NCI-H2227 treated with DMSO at 0.1 percent for 48 hours (cell line): ENCODE data around the gene AHCYL2.
A peak's percentile ranks its signal among the peaks of the same experiment; 100 is the strongest.
"Not testable (repeated sequence)": the region's sequence is repeated elsewhere in the genome, so short reads cannot be mapped to it uniquely, and the experiment has no call there.

ENCODE experiments used
- DNase-seq: peaks from one replicate; lab custom pipeline; 2025; lab: John Stamatoyannopoulos, UW

Gene AHCYL2

GRCh38 chr7:129209067-129209926, 15.5 kb upstream of the AHCYL2 start:
- DNase-seq = no peak

GRCh38 chr7:129210256-129210988, 14.4 kb upstream of the AHCYL2 start:
- DNase-seq = no peak

- DNase-seq = no peak
These were observed 13.9 kb upstream of the AHCYL2 start for GRCh38 chr7:129210989-129211312.

- no peak for DNase-seq
These were observed 12.7 kb upstream of the AHCYL2 start for GRCh38 chr7:129212126-129212525.

GRCh38 chr7:129212596-129212995, 12.2 kb upstream of the AHCYL2 start:
- DNase-seq = no peak

GRCh38 chr7:129213828-129214227, 11.0 kb upstream of the AHCYL2 start:
- DNase-seq = peak; percentile 49

- not testable (repeated sequence) for DNase-seq
These were observed 9.1 kb upstream of the AHCYL2 start for GRCh38 chr7:129215691-129216090.

GRCh38 chr7:129216101-129216715, 8.6 kb upstream of the AHCYL2 start:
- DNase-seq = not testable (repeated sequence)

GRCh38 chr7:129216821-129217416, 7.9 kb upstream of the AHCYL2 start:
- not testable (repeated sequence) for DNase-seq

- peak; percentile 83 for DNase-seq
These were observed 6.2 kb upstream of the AHCYL2 start for GRCh38 chr7:129218514-129219062.

GRCh38 chr7:129219166-129219565, 5.7 kb upstream of the AHCYL2 start:
- DNase-seq = not testable (repeated sequence)

GRCh38 chr7:129222064-129222463, 2.8 kb upstream of the AHCYL2 start:
- no peak for DNase-seq

GRCh38 chr7:129225206-129225930, 538 bp downstream of the AHCYL2 start:
- DNase-seq = peak; percentile 51

GRCh38 chr7:129225931-129226572, 1.2 kb downstream of the AHCYL2 start:
- peak; percentile 51 for DNase-seq

- no peak for DNase-seq
These were observed 3.1 kb downstream of the AHCYL2 start for GRCh38 chr7:129227646-129228578.

GRCh38 chr7:129228633-129229032, 3.8 kb downstream of the AHCYL2 start:
- no peak for DNase-seq

- DNase-seq = no peak
These were observed 6.8 kb downstream of the AHCYL2 start for GRCh38 chr7:129231666-129232065.

- no peak for DNase-seq
These were observed 13.7 kb downstream of the AHCYL2 start for GRCh38 chr7:129238546-129238945.

GRCh38 chr7:129240119-129240820, 15.4 kb downstream of the AHCYL2 start:
- no peak for DNase-seq
